Measurements from ENCODE around the gene TRIM9. TPM values are rescaled to one million over a fixed set of nuclear protein-coding genes. Genes with fewer than 3 reads are reported as not detected.

The TRIM9 gene
- total and polyA plus RNA-seq, 2 of the 4 experiments (the other 2 are of a cell fraction), result under 0.01 to 0.09 TPM

DNA sequence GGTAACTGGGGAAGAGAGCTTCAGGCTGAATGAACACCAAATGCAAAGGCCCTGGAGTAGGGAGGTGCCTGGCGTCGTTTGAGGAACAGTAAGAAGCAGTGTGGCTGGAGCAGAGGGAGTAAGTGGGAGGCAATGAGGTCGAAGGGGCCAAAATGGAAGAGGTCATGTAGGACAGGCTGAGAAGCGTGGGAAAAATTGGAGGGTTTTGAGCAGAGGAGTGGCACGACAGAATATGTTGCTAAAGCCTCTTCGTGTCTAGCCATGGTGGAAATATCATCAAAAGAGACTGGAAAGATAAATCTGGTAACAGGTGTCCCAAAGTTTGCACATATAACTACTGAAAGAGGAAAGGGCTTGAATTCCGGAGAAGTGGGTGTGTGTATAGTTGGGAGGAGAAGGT lies 1.9 kb downstream of the TRIM9 start:
- H4K5ac ChIP-seq (ENCODE audit: low read depth, low read length), result no peak overlapping the region
- no peak overlapping the region for H3K4ac ChIP-seq (ENCODE audit: low read depth, low read length)
- in situ Hi-C loops (cut with MboI; ENCODE audit: low sequenced_read_pairs) (no loop called here), intact Hi-C loops (cut with micrococcal nuclease) (no loop called here), dilution Hi-C loops (cut with HindIII; ENCODE audit: low sequenced_read_pairs, unreplicated experiment) (no loop called here)
- H4K91ac ChIP-seq (ENCODE audit: insufficient read depth, low read depth, low read length), result no peak overlapping the region
- no TSS peak for BruUV-seq (replicated peaks)
- H2AK9ac ChIP-seq (replicated peaks; ENCODE audit: low read depth, low read length, poor library complexity), result no peak overlapping the region
- H3K4me1 ChIP-seq (ENCODE audit: control insufficient read depth, insufficient read depth, low read length), result no peaks in the 10 kb centered on the region
- no peak overlapping the region for H3K14ac ChIP-seq (replicated peaks; ENCODE audit: low read depth, low read length)
- no peak overlapping the region for H4K8ac ChIP-seq (ENCODE audit: low read depth in 2 of 2, low read length in 2 of 2)
- no peak overlapping the region for H3K9ac ChIP-seq (ENCODE audit: low read depth, low read length)
- H3K27ac ChIP-seq (ENCODE audit: insufficient read depth, low read length), result no peak overlapping the region
- CTCF ChIA-PET, result no interaction called here
- H2AFZ ChIP-seq (replicated peaks; ENCODE audit: low read length, poor library complexity), result no peak overlapping the region
- no peak overlapping the region for H3K4me3 ChIP-seq (ENCODE audit: insufficient read depth, low read depth, low read length)
- no peak overlapping the region for H2BK120ac ChIP-seq (ENCODE audit: low read depth, low read length)
- H4K20me1 ChIP-seq (ENCODE audit: insufficient read depth, low read length), result no peaks in the 10 kb centered on the region
- H3K9me3 ChIP-seq (ENCODE audit: control insufficient read depth, insufficient read depth, low read length), result no peaks in the 10 kb centered on the region
- H2AK5ac ChIP-seq (ENCODE audit: low read depth, low read length), result no peak overlapping the region
- ATAC-seq (ENCODE audit: low read depth) (no peak), DNase-seq (no peak)
- H2BK20ac ChIP-seq (ENCODE audit: low read depth, low read length), result no peak overlapping the region
- H3K79me1 ChIP-seq (ENCODE audit: low read depth in 1 of 2, low read length in 2 of 2), result no peaks in the 10 kb centered on the region
- WGBS, 2 experiments (ENCODE audit: extremely low coverage in 2 of 2, insufficient read length in 1 of 2), result 83% methylated on average over 2 of the region's 7 CpGs; no CpG with 5 or more reads in 1 of the 2 experiments
- H3K23ac ChIP-seq (ENCODE audit: low read depth, low read length), result no peak overlapping the region
- no peak overlapping the region for H2BK5ac ChIP-seq (ENCODE audit: low read depth, low read length, poor library complexity, severe bottlenecking)
- no peak overlapping the region for H3K18ac ChIP-seq (ENCODE audit: low read depth, low read length)
- no peak for TF ChIP-seq BHLHE40 (IDR thresholded peaks at IDR 0.05; ENCODE audit: low read depth, low read length)
- no peak for TF ChIP-seq SMC3 (IDR thresholded peaks at IDR 0.05; ENCODE audit: low read depth, low read length)
- TF ChIP-seq RAD21 (IDR thresholded peaks at IDR 0.05; ENCODE audit: low read length), result no peak
- no peak for TF ChIP-seq MXI1 (IDR thresholded peaks at IDR 0.05; ENCODE audit: borderline replicate concordance, low read depth, low read length)
- no peak for TF ChIP-seq FOS (IDR thresholded peaks at IDR 0.05; ENCODE audit: low read depth, low read length)
- TF ChIP-seq MAZ (IDR thresholded peaks at IDR 0.05; ENCODE audit: borderline replicate concordance, low read depth, low read length), result no peak
- no peak for TF ChIP-seq MAFK (IDR thresholded peaks at IDR 0.05; ENCODE audit: low read depth, low read length)
- H3K36me3 ChIP-seq (ENCODE audit: control insufficient read depth, insufficient read depth, low read length), result no peaks in the 10 kb centered on the region
- POLR2A ChIA-PET (ENCODE audit: unreplicated experiment), result no interaction called here
- H3K56ac ChIP-seq (ENCODE audit: extremely low read depth, insufficient read depth, low read length), result no peak overlapping the region
- H3K9me1 ChIP-seq (ENCODE audit: insufficient read depth, low read length), result no peaks in the 10 kb centered on the region
- no peak overlapping the region for H2BK15ac ChIP-seq (ENCODE audit: low read depth, low read length)
- H3K4me2 ChIP-seq (ENCODE audit: low read depth, low read length), result no peak overlapping the region
- peaks cover 36% of the 10 kb centered on the region for H3K27me3 ChIP-seq (ENCODE audit: control insufficient read depth, insufficient read depth, low read length)

Data from IMR-90 (cell line).